ENCODE data around the gene PDK2. TPM values are rescaled to one million over a fixed set of nuclear protein-coding genes. Genes with fewer than 3 reads are reported as not detected.

Gene PDK2
- total RNA-seq = 14.5 and 56.4 TPM in 2 replicates

DNA sequence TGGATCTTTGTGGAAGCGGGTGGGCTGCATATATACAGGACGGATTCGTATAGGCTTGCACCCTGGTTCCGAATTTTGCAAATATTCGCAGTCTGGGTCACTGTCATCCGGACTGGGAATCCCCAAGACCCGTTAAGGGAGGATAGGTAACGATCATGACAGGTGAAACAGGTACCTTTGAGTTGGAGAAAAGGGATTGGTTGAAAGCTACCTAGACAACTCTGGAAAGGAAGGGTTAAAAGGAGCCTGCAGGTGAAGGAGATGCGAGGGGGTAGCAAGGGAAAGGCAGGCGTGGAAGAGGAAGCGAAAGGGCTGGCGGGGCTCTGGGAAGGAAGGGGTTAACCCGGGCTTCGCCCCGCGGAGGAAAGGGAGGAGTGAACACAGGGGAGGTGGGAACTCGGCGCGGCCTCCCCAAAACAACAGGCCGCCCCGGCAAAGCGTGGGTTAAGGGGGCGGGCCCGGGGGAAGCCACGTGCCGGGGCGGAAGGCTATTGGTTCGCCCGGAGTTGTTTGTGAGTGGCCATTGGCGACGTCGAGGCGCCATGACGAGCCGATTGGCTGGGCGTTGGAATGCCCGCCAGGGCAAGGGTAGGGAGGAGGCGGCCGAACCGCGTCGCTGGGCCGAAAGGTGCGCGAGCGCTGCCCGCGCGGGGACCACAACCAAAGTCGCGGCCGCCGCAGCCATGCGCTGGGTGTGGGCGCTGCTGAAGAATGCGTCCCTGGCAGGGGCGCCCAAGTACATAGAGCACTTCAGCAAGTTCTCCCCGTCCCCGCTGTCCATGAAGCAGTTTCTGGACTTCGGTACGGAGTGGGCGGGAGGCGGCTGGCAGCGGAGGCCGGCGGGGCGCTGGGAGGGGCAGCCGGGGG is at the start of gene PDK2:
TSS of gene PDK2 (plus strand) at position 599 of the 867 bp plus-strand sequence. CDS start at position 684, 85 bp downstream.

DNA sequence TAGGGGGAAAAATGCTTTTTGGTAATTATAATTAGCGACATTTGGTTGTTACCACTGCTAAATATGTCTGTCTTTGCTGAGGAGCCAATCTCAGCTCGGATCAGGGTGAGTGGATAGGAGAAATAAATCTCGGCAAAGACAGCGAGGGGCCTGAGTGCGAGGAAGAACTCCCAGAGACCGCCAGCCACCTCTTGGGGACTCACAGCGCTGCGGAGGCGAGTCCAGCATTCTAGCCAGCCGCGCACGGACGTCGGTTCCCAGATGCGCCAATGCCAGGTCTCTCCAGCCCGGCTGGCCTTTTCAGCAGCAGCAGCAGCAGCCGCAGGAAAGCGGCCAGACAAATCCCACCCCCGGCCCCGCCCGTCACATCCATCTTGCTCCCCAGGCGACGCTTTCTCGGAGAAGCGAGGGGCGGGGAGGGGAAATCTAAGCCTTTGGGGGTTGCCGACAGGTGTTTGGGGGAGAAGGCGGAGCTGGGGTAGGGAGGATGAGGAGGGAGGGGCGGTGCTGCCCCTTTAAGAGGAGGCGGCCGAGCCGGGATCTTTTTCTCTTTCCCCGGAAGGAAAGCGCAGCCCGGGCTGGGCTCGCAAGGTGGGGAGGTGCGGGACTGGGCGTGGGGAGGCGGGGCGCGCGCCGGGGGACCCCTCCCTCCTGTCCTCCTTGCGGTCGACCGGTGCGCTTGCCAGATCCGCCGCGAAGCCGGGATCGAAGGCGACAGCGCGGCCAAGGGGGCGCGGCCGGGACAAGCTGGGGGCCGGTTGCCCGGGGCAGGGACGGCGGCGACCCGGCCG is 39.5 kb upstream of the PDK2 start, which contains the start of gene ITGA3:
TSS of gene ITGA3 (plus strand) at position 685 of the 791 bp plus-strand sequence. CDS start 330 bp downstream, outside the sequence.

DNA sequence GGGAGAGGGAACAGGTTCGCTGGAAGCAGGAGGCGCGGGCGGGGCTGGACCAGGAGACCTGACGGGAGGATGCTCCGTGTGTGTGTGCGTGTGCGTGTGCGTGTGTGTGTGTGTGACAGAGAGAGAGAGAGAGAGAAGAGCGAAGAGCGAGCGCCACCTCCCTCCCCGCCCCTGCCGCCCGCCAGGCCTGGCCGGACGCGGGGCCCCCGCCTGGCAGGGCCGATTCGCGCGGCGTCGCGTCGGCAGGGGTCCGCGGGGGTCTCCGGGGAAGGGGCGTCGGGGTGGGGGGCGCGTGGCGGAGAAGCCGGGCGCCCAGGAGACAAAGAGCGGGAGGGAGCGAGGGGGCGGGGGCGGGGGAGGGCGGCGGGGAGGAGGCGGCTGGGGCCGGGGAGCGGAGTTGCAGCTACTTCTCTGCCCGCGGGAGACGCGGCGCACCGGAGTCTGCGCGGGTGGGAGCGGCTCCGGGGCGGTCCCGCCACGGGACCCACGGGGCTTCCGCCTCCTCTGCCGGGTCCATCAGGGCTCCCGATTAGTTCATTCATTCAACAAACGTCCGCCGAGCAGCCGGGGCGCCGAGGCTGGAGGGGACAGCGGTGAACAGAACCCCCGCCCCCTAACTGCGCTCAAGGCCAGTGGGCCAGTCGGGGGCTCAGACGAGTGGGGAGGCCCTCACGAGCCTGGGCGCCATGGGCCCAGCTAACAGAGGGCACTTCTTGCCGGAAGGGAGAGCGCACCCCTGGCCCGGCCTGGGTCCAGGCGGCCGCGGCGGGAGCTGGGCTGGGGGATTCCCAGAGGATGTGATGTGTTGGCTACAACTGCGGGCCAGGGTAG is 34.8 kb downstream of the PDK2 start, which contains the start of gene SAMD14:
TSS of gene SAMD14 (minus strand) at position 433 of the 831 bp plus-strand sequence. CDS start 5,201 bp downstream, outside the sequence.

DNA sequence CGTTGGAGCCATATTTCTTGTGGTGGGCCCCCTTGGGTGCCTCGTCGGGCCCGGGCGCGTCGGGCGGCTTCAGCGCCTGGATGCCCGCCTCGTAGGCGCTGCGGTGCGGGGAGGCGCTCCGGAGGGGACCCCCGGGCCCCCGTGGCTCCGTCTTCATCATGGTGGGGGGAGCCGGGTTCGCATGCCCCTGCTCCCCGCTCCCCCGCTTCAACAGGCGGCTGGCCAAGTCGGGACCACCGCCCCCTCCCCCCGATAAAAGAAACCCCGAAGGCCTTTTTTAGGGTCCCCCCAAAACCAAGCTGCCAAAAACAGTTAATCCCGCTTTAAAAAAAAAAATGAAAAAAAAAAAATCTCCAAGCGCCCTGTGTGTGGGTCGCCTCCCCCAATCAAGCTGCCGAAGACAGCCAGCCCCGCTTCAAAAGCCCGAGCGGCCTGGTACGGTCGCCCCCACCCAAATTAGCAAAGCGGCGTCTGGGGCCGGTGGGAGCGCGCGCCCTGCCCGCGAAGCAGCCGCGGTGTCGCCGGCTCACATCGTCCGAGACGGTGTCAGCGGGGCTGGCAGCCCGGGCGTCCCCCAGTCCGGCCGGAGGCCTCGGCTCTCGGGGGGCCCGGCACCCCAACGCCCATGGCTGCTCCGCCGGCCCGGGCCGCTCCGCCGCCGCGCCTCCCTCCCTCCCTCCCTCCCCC is 55.3 kb downstream of the PDK2 start, which contains the start of gene PPP1R9B:
TSS of gene PPP1R9B (minus strand) at position 324 of the 687 bp plus-strand sequence. CDS start at position 160, 164 bp downstream.

Other genes with a start within 250 kb of the PDK2 start
- gene TAC4, start 247.3 kb upstream of the PDK2 start, total RNA-seq = not detected in 2 replicates
- gene DLX4, start 126.2 kb upstream of the PDK2 start, total RNA-seq = 0.38 TPM in 1 of 2 replicates, not detected in the other
- under 0.01 TPM in 1 of 2 replicates, not detected in the other for gene DLX3, start 100.1 kb upstream of the PDK2 start, total RNA-seq
- 1,072 and 1,222 TPM in 2 replicates for gene ITGA3, start 39.2 kb upstream of the PDK2 start, total RNA-seq
- gene SAMD14, start 34.8 kb downstream of the PDK2 start, total RNA-seq = 5.9 and 10.9 TPM in 2 replicates
- gene PPP1R9B, start 55.3 kb downstream of the PDK2 start, total RNA-seq = 31.3 and 32.2 TPM in 2 replicates
- gene SGCA, start 70.7 kb downstream of the PDK2 start, total RNA-seq = not detected in 2 replicates
- 1,305 and 4,416 TPM in 2 replicates for gene COL1A1, start 106.3 kb downstream of the PDK2 start, total RNA-seq
- gene TMEM92, start 179.1 kb downstream of the PDK2 start, total RNA-seq = 8.0 and 11.0 TPM in 2 replicates

Data from mesangial cell (primary cell).